SIG-M5 treated with dmso at 0.1 percent for 504 hours (cell line): Measurements from ENCODE around the gene KMT2A.

ENCODE experiments used
- DNase-seq: peaks from one replicate; lab custom pipeline; 2025; ENCODE audit not compliant: unreplicated experiment; lab: John Stamatoyannopoulos, UW

KMT2A gene

DNA sequence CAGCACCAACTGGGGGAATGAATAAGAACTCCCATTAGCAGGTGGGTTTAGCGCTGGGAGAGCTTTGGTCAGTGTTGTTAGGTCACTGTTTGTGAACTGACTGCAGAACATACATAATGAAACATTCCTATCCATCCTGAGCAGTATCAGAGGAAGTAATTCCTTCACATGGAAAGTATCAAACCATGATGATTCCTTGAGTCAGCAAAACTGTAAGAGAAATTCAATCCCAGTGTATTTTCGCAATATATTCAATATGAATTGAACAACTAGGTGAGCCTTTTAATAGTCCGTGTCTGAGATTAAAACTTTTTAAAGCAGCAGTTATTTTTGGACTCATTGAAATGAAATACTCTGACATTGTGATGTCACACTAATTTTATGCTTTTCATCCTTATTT, 48.1 kb downstream of the KMT2A start:
- no peak for DNase-seq

DNA sequence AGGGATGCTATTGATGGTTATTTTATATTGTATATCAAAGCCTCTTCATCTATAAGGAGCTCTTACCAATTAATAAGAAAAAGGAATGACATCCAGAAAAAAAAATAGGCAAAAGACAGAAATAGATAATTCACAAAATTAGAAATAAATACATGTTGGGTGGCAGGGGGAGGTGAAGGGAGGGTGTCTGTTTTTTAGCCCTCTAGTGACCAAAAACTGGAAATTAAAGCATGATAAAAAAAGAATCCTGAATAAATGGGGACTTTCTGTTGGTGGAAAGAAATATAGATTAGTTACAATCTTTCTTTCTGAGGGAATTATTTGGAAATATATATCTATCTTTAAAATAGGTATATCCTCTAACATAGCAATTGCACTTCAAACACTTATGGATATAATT, 49.0 kb downstream of the KMT2A start:
- DNase-seq, result no peak

DNA sequence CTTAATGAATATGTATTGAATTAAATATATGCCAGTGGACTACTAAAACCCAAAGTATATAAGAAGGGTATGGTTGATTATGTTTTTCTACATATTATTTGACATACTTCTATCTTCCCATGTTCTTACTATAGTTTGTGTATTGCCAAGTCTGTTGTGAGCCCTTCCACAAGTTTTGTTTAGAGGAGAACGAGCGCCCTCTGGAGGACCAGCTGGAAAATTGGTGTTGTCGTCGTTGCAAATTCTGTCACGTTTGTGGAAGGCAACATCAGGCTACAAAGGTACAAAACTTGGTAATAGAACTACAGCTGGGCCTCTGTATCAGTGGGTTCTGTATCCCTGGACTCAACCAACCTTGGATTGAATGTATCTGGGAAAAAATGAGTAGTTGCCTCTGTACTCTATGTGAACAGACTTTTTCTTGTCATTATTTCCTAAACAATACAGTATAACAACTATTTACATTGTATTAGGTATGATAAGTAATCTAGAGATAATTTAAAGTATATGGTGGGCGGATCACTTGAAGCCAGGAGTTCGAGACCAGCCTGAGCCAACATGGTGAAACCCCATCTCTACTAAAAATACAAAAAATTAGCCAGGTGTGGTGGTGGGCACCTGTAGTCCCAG, 52.3 kb downstream of the KMT2A start:
- DNase-seq, result peak; percentile 87

DNA sequence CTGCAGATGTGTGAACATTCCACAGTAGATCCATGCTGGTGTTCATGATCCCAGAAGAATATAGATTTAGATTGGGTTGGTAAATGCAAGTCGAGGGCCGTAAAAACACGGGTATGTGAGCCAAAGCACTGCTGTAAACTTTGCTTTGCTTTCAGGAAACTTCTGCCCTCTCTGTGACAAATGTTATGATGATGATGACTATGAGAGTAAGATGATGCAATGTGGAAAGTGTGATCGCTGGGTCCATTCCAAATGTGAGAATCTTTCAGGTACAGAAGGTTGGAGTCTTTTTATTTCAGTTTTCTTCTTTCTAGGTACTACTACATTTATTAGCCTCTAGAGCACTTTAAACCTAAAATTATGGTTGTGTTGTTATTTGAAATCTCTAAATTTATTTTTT, 54.7 kb downstream of the KMT2A start:
- DNase-seq, result no peak

DNA sequence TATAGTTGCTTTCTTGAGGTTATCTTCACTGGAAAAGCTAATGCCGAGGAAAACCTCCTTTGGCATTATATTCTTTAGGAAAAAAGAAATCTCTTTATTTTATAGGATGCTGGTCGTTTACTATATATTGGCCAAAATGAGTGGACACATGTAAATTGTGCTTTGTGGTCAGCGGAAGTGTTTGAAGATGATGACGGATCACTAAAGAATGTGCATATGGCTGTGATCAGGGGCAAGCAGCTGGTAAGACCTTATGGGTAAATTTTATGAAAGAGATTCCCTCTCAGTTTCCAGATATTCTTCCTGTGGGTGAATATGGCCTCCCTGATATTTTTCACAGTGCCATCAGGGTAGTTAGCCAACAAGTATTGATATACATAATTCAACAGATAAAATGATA, 61.5 kb downstream of the KMT2A start:
- DNase-seq, result no peak

DNA sequence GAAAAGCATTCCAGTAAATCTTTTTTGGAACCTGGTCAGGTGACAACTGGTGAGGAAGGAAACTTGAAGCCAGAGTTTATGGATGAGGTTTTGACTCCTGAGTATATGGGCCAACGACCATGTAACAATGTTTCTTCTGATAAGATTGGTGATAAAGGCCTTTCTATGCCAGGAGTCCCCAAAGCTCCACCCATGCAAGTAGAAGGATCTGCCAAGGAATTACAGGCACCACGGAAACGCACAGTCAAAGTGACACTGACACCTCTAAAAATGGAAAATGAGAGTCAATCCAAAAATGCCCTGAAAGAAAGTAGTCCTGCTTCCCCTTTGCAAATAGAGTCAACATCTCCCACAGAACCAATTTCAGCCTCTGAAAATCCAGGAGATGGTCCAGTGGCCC, 66.9 kb downstream of the KMT2A start:
- DNase-seq, result no peak

DNA sequence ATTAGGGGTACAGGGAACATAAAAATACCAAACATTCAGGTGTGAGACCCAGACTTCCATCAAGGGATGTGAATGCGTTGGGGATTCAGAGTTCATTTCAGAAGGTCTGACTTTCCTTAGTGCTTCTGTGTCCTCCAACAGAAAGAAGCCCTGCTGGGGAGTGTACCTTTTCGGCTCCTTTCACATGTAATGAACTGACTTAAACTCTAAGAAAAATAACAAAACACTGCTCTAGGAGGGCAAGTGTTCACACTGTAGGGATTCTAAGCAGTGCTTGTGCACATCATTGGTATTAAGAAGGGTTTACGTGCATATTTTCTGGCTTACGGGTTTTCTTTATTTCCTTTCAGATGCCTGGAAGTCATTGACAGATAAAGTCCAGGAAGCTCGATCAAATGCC, 75.3 kb downstream of the KMT2A start:
- DNase-seq, result no peak

DNA sequence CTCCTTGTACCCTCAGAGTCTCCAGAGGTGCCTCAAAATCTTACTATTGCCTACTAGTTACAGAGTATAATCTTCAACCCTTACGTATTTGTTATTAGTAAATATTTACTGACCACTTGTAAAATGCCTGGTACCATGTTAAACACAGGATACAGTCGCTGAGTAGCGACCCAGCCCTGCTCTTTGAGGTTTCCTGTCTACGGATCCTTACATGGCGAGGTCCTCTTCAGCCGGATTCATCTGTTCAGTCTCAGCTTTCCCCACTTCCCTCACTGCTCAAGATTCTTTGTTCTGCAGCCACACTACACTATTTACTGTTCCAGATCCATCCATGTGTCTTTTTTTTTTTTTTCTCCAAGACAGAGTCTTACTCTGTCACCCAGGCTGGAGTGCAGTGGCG, 77.8 kb downstream of the KMT2A start:
- no peak for DNase-seq

DNA sequence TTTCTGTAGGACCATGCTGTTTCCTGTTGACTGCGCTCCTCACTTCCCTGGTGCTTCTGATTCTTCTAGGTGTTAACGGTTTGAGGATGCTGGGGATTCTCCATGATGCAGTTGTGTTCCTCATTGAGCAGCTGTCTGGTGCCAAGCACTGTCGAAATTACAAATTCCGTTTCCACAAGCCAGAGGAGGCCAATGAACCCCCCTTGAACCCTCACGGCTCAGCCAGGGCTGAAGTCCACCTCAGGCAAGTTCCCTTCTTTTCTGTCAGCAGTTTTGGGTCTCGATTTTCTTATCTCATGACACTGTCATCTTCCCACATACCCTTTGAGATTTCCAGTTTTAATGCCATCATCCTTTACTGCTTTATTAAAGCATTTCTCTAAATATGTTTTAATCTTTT, 83.3 kb downstream of the KMT2A start:
- no peak for DNase-seq

DNA sequence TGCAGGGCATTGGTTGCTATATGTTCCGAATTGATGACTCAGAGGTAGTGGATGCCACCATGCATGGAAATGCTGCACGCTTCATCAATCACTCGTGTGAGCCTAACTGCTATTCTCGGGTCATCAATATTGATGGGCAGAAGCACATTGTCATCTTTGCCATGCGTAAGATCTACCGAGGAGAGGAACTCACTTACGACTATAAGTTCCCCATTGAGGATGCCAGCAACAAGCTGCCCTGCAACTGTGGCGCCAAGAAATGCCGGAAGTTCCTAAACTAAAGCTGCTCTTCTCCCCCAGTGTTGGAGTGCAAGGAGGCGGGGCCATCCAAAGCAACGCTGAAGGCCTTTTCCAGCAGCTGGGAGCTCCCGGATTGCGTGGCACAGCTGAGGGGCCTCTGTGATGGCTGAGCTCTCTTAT, 85.6 kb downstream of the KMT2A start:
- no peak for DNase-seq

DNA sequence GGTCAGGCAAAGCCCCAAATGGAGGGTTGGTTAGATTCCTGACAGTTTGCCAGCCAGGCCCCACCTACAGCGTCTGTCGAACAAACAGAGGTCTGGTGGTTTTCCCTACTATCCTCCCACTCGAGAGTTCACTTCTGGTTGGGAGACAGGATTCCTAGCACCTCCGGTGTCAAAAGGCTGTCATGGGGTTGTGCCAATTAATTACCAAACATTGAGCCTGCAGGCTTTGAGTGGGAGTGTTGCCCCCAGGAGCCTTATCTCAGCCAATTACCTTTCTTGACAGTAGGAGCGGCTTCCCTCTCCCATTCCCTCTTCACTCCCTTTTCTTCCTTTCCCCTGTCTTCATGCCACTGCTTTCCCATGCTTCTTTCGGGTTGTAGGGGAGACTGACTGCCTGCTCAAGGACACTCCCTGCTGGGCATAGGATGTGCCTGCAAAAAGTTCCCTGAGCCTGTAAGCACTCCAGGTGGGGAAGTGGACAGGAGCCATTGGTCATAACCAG, 86.3 kb downstream of the KMT2A start:
- DNase-seq, result peak; percentile 40

DNA sequence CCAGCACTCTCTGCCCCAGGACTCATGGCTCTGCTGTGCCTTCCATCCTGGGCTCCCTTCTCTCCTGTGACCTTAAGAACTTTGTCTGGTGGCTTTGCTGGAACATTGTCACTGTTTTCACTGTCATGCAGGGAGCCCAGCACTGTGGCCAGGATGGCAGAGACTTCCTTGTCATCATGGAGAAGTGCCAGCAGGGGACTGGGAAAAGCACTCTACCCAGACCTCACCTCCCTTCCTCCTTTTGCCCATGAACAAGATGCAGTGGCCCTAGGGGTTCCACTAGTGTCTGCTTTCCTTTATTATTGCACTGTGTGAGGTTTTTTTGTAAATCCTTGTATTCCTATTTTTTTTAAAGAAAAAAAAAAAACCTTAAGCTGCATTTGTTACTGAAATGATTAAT, 88.1 kb downstream of the KMT2A start:
- DNase-seq, result no peak

DNA sequence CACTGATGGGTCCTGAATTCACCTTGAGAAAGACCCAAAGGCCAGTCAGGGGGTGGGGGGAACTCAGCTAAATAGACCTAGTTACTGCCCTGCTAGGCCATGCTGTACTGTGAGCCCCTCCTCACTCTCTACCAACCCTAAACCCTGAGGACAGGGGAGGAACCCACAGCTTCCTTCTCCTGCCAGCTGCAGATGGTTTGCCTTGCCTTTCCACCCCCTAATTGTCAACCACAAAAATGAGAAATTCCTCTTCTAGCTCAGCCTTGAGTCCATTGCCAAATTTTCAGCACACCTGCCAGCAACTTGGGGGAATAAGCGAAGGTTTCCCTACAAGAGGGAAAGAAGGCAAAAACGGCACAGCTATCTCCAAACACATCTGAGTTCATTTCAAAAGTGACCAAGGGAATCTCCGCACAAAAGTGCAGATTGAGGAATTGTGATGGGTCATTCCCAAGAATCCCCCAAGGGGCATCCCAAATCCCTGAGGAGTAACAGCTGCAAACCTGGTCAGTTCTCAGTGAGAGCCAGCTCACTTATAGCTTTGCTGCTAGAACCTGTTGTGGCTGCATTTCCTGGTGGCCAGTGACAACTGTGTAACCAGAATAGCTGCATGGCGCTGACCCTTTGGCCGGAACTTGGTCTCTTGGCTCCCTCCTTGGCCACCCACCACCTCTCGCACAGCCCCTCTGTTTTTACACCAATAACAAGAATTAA, 88.6 kb downstream of the KMT2A start:
- no peak for DNase-seq

DNA sequence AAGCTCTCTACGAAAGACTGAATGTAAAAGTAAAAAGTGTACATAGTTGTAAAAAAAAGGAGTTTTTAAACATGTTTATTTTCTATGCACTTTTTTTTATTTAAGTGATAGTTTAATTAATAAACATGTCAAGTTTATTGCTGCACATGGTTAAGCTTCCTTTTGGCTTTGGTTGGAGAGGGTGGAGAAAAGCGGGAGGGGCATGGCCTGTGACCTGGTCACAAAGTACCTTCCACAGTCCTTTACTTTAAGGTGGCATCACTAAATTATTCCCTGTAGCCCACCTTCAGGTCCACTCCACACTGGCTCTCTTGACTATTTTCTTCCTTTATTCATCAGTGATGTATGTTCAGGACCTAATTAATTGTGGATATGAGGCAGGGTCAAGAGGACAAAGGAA, 90.4 kb downstream of the KMT2A start:
- no peak for DNase-seq

DNA sequence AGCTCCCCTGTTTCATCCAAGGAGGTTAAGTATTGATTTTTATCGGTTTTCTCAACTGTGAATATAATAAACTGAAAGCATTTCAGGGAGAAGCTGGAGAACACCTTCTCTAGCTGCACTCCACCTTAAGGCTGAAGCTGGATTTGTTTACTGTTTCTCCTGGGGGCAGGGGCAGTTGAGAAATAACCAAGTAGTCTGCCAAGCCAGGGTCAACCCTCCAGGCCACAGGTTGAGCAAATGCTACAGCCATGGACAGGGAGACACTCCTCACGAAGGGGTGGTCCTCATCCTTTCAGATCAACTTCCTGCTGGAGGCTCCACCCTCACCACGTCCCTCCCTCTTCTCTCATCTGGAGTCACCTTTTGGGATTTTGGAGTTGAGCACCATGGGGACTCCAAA, 90.8 kb downstream of the KMT2A start, which contains the start of gene TTC36:
TTC36 (plus strand) TSS at position 366 of the 400 bp plus-strand sequence; CDS start at position 387, 21 bp downstream.
- no peak for DNase-seq

DNA sequence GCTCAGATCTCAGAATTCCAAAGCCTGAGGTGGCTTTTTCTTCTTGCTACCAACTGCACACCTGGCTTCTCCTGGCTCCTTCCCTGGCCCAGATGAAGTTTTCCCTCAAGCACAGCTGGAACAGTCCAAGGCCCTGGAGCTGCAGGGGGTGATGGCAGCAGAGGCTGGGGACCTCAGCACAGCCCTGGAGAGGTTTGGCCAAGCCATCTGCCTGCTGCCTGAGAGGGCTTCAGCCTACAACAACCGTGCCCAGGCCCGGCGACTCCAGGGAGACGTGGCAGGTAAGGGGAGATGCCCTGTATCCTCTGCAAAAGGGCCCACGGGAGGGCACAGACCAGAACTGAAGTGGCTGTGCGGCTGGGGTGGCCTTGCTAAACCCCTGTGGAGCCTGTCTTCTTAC, 92.2 kb downstream of the KMT2A start:
- no peak for DNase-seq

DNA sequence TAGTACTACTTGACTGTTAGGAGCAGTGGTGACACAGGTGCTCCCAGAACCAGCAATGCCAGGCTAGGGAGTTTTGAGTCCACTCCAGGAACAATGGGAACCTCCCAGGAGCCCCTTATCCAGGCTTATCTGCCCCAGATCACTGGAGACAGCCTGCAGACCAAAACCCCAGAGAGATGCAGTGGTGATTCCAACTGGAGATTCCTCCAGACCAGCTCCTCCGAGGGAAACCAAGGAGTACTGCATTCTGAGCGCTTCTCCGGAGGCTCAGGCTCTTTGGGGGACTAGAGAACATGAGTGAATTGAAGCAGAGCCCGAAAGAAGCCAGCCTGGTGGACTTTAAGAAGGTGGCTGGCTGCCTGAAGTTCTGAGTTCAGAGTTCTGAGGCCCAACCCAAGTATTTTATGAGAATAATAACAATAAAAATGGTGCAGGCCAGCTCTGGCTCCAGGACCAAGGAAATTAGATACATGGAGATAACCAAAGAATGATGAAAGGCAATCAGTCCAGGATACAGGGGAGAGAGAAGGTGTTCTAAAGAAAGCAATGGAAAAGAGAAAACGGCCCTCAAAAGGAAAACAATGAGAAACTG, 93.4 kb downstream of the KMT2A start:
- DNase-seq, result no peak

DNA sequence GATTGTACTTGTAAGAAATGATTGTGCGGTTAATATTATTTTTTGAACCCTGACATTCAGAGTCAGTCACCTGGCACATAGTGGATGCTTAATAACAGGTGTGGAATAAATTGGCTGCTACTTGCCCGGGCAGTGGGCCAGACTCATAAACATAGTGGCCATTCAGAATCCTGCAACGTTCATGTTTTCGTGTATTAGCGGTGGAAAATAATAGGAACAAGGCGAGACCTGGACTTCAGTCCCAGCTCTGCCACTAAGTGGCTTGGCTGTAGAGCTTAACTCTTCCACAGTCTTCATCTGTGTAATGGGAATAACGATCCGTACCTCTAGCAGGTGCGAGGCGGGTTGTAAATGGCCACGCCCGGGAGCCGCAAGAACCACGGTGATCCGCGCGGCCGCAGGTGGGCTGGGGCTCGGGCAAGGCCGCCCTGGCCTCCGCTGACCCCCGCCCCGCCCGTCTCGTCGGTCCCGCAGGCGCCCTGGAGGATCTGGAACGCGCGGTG, 93.9 kb downstream of the KMT2A start:
- DNase-seq, result no peak

DNA sequence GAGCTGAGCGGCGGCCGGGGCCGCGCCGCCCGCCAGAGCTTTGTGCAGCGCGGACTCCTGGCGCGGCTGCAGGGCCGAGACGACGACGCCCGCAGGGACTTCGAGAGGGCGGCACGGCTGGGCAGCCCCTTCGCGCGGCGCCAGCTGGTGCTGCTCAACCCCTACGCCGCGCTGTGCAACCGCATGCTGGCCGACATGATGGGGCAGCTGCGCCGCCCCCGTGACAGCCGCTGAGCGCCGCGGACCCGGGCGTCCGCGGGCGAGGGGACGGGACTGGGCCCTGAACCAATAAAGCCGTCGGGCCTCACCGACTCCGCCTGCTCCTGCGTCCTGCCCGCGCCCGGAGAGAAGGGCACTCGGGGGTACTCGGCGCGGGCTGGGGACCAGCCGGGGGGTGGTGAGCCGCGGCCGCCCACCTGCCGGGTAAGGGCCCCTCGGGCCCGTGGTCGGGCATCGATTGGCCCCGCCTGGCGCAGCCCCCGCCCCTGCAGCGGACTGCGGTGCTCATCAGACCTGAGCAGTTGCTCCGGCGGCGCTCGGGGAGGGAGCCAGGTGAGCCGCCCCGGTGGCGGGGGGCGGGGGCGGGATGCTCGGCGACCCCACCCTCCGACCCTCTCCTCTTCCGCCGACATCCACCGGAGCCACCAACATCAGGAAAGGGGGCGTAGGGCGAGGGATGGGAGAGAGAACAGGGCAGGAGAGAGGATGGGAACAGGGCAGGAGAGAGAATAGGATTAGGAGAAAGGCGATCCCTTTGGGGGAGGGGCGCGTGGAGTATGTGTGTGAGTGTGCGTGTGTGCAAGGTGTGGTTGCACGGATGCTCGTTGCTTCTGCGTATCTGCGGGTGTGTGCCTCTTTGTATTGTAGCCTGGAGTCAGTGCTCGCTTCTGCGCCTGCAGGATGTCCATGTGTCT, 94.6 kb downstream of the KMT2A start, which contains the start of gene TMEM25:
TMEM25 (plus strand) TSS at position 510 of the 914 bp plus-strand sequence. CDS start 610 bp downstream, outside the sequence.
- DNase-seq, result no peak

DNA sequence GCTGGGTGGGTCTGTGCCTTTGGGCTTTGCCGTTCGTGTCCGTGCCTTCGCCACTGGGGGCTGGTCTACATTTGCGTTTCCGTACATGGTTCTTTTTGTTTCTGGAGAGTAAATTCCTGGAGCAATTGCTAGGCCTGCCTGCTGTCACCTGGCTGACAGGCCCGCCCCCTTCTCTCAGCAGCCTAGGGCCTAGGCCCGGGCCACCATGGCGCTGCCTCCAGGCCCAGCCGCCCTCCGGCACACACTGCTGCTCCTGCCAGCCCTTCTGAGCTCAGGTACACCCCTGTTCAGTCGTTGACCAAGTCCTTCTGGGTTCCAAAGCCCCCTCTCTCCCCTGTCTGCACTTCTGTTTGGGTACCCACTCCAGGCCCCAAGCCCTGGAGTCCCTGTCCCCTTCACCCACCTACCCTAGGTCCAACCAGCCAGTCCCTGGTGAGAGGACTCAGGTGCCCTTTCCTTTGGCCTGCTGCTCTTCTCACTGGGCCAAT, 95.3 kb downstream of the KMT2A start:
- DNase-seq, result no peak

DNA sequence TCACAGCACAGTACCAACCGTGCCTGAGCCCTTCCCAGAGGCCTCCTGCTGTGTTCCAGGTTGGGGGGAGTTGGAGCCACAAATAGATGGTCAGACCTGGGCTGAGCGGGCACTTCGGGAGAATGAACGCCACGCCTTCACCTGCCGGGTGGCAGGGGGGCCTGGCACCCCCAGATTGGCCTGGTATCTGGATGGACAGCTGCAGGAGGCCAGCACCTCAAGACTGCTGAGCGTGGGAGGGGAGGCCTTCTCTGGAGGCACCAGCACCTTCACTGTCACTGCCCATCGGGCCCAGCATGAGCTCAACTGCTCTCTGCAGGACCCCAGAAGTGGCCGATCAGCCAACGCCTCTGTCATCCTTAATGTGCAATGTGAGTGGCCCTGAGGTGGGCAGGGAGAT, 95.8 kb downstream of the KMT2A start:
- DNase-seq, result no peak
